IPS-18a (cell line): Measurements from ENCODE around the gene TCF7.

Experiments
- H3K27ac ChIP-seq: one replicate; pipeline ENCODE4 v1.5.1; 2013; ENCODE audit warnings: low read length
- H3K27me3 ChIP-seq: one replicate; pipeline ENCODE4 v1.6.1; 2013; ENCODE audit warnings: mild to moderate bottlenecking, low read length; ENCODE audit not compliant: control insufficient read depth, insufficient read depth
- H3K36me3 ChIP-seq: one replicate; pipeline ENCODE4 v1.6.1; 2013; ENCODE audit warnings: low read depth, low read length; ENCODE audit not compliant: control insufficient read depth
- H3K4me1 ChIP-seq: one replicate; pipeline ENCODE4 v1.6.1; 2013; ENCODE audit warnings: low read depth, low read length; ENCODE audit not compliant: control insufficient read depth
- H3K4me3 ChIP-seq: one replicate; pipeline ENCODE4 v1.5.1; 2013; ENCODE audit warnings: low read length
- H3K9ac ChIP-seq: one replicate; pipeline ENCODE4 v1.6.1; 2013; ENCODE audit warnings: mild to moderate bottlenecking, low read length, moderate library complexity
- H3K9me3 ChIP-seq: one replicate; pipeline ENCODE4 v1.6.1; 2013; ENCODE audit warnings: low read depth, low read length; ENCODE audit not compliant: control insufficient read depth

The TCF7 gene

GRCh38 chr5:134128648-134128995 is 14.1 kb downstream of the TCF7 start:
- no peaks in the 10 kb centered on the region for H3K4me1 ChIP-seq

GRCh38 chr5:134129411-134130238 is 15.1 kb downstream of the TCF7 start:
- Histone ChIP-seq H3K4me3 (no peak overlapping the region), H3K4me1 (no peaks in the 10 kb centered on the region), H3K9me3 (no peaks in the 10 kb centered on the region), H3K9ac (no peak overlapping the region), H3K36me3 (no peaks in the 10 kb centered on the region), H3K27me3 (no peaks in the 10 kb centered on the region), H3K27ac (no peak overlapping the region)

More at GRCh38 chr5:134128648-134128995, 14.1 kb downstream of the TCF7 start:
- no peak overlapping the region for H3K9ac ChIP-seq
- no peaks in the 10 kb centered on the region for H3K9me3 ChIP-seq
- H3K36me3 ChIP-seq = no peaks in the 10 kb centered on the region
- H3K27ac ChIP-seq = no peak overlapping the region
- no peaks in the 10 kb centered on the region for H3K27me3 ChIP-seq
- H3K4me3 ChIP-seq = no peak overlapping the region

- Histone ChIP-seq H3K9ac (no peak overlapping the region), H3K36me3 (no peaks in the 10 kb centered on the region), H3K27ac (no peak overlapping the region), H3K4me1 (no peaks in the 10 kb centered on the region), H3K27me3 (no peaks in the 10 kb centered on the region), H3K4me3 (no peak overlapping the region), H3K9me3 (no peaks in the 10 kb centered on the region)
Observed at GRCh38 chr5:134130239-134130945, 15.9 kb downstream of the TCF7 start.

- H3K4me3 ChIP-seq = no peak overlapping the region
- H3K27me3 ChIP-seq = no peaks in the 10 kb centered on the region
- no peaks in the 10 kb centered on the region for H3K36me3 ChIP-seq
- no peak overlapping the region for H3K9ac ChIP-seq
- H3K27ac ChIP-seq = no peak overlapping the region
- no peaks in the 10 kb centered on the region for H3K9me3 ChIP-seq
- no peaks in the 10 kb centered on the region for H3K4me1 ChIP-seq
Observed at GRCh38 chr5:134131165-134131564, 16.7 kb downstream of the TCF7 start.

GRCh38 chr5:134131578-134132350 is 17.3 kb downstream of the TCF7 start:
- Histone ChIP-seq H3K9me3 (no peaks in the 10 kb centered on the region), H3K27ac (no peak overlapping the region), H3K27me3 (no peaks in the 10 kb centered on the region), H3K4me1 (no peaks in the 10 kb centered on the region), H3K4me3 (no peak overlapping the region), H3K36me3 (no peaks in the 10 kb centered on the region), H3K9ac (no peak overlapping the region)

GRCh38 chr5:134132372-134133187 is 18.1 kb downstream of the TCF7 start:
- Histone ChIP-seq H3K9ac (no peak overlapping the region), H3K4me3 (no peak overlapping the region), H3K4me1 (no peaks in the 10 kb centered on the region), H3K27me3 (no peaks in the 10 kb centered on the region), H3K9me3 (no peaks in the 10 kb centered on the region), H3K27ac (no peak overlapping the region), H3K36me3 (no peaks in the 10 kb centered on the region)

GRCh38 chr5:134133188-134133994 is 18.9 kb downstream of the TCF7 start:
- Histone ChIP-seq H3K4me1 (no peaks in the 10 kb centered on the region), H3K4me3 (no peak overlapping the region), H3K27me3 (no peaks in the 10 kb centered on the region), H3K9me3 (no peaks in the 10 kb centered on the region), H3K27ac (no peak overlapping the region), H3K9ac (no peak overlapping the region), H3K36me3 (no peaks in the 10 kb centered on the region)

GRCh38 chr5:134133995-134134541 is 19.6 kb downstream of the TCF7 start:
- Histone ChIP-seq H3K27ac (no peak overlapping the region), H3K27me3 (no peaks in the 10 kb centered on the region), H3K36me3 (no peaks in the 10 kb centered on the region), H3K9me3 (no peaks in the 10 kb centered on the region), H3K4me1 (no peaks in the 10 kb centered on the region), H3K9ac (no peak overlapping the region), H3K4me3 (no peak overlapping the region)

- Histone ChIP-seq H3K4me1 (no peaks in the 10 kb centered on the region), H3K27me3 (no peaks in the 10 kb centered on the region), H3K36me3 (no peaks in the 10 kb centered on the region), H3K4me3 (no peak overlapping the region), H3K9me3 (no peaks in the 10 kb centered on the region), H3K9ac (no peak overlapping the region), H3K27ac (no peak overlapping the region)
Observed at GRCh38 chr5:134135091-134135655, 20.7 kb downstream of the TCF7 start.

GRCh38 chr5:134136221-134136631 is 21.7 kb downstream of the TCF7 start:
- Histone ChIP-seq H3K4me3 (no peak overlapping the region), H3K9me3 (no peaks in the 10 kb centered on the region), H3K4me1 (no peaks in the 10 kb centered on the region), H3K36me3 (no peaks in the 10 kb centered on the region), H3K27ac (no peak overlapping the region), H3K27me3 (no peaks in the 10 kb centered on the region), H3K9ac (no peak overlapping the region)
